OCI-LY7 (cell line): Measurements from ENCODE around the gene SERTAD4.

ENCODE experiments used
- EZH2phosphoT487 ChIP-seq: fragments of 200-600 bp; sonication (generic); IDR thresholded peaks from 2 replicates; pipeline ENCODE4 v1.6.1; 2018; ENCODE audit warnings: low read depth, borderline replicate concordance, mild to moderate bottlenecking, mixed run types, antibody characterized with exemption, low read length, moderate library complexity, mixed read lengths
- TF ChIP-seq, protein P1 (sequence below): fragments of 200-600 bp; sonication (generic); conservative IDR thresholded peaks from 2 replicates; pipeline ENCODE4 v1.5.1; 2014; ENCODE audit warnings: mild to moderate bottlenecking, antibody characterized with exemption, low read length, moderate library complexity, mixed read lengths

DNA sequence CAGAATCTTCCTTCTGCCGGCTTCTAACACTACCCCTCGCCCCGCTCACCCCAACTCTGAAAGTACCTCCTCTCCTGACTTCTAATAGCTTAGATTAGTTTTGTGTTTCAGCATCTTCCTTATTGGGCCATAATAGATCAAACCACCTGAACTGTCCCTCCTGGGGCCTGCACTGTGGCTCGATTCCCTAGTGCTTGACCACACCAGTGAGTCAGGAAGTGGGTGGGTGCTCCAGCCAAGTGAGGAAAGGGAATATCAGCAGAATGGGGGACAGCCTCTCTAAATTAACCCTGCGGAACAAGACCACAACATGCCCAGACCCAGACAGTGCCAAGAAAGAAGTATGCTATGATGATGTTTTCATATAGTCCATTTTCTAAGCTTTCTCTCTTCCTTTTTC, 8.5 kb downstream of the SERTAD4 start:
- TF ChIP-seq, protein P1, sequence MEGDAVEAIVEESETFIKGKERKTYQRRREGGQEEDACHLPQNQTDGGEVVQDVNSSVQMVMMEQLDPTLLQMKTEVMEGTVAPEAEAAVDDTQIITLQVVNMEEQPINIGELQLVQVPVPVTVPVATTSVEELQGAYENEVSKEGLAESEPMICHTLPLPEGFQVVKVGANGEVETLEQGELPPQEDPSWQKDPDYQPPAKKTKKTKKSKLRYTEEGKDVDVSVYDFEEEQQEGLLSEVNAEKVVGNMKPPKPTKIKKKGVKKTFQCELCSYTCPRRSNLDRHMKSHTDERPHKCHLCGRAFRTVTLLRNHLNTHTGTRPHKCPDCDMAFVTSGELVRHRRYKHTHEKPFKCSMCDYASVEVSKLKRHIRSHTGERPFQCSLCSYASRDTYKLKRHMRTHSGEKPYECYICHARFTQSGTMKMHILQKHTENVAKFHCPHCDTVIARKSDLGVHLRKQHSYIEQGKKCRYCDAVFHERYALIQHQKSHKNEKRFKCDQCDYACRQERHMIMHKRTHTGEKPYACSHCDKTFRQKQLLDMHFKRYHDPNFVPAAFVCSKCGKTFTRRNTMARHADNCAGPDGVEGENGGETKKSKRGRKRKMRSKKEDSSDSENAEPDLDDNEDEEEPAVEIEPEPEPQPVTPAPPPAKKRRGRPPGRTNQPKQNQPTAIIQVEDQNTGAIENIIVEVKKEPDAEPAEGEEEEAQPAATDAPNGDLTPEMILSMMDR = no peak
- TF ChIP-seq EZH2phosphoT487 = no peak
